GM23338 (cell line): ENCODE data around the gene IDE. TPM values are rescaled to one million over a fixed set of nuclear protein-coding genes. Genes with fewer than 3 reads are reported as not detected.

Experiments used
- ATAC-seq: fragments of 200-7000 bp; cut with Tn5 transposase; 3 replicates; pipeline ENCODE4 v1.9.1; 2020
- DNase-seq: peaks from one replicate; pipeline ENCODE4 v3.0.0-alpha.2; 2015; ENCODE audit warnings: low spot score
- H2AFZ ChIP-seq: fragments of 200-600 bp; sonication (generic); 2 replicates; pipeline ENCODE4 v1.8.0; 2016; ENCODE audit warnings: antibody characterized with exemption, mild to moderate bottlenecking, moderate library complexity
- H3F3A ChIP-seq: fragments of 200-600 bp; sonication (generic); replicated peaks from 2 replicates; pipeline ENCODE4 v1.8.0; 2017; ENCODE audit warnings: antibody characterized with exemption, mixed run types, low read depth
- H3K27ac ChIP-seq: fragments of 200-600 bp; sonication (generic); 2 replicates; pipeline ENCODE4 v1.6.1; 2016; ENCODE audit warnings: low read depth
- H3K27me3 ChIP-seq: fragments of 200-600 bp; sonication (generic); 2 replicates; pipeline ENCODE4 v1.8.0; 2016; ENCODE audit warnings: mild to moderate bottlenecking, mixed run types, moderate library complexity; ENCODE audit not compliant: insufficient read depth
- H3K36me3 ChIP-seq: fragments of 200-600 bp; sonication (generic); 2 replicates; pipeline ENCODE4 v1.8.0; 2016; ENCODE audit warnings: mild to moderate bottlenecking; ENCODE audit not compliant: insufficient read depth
- H3K4me1 ChIP-seq: fragments of 200-600 bp; sonication (generic); 2 replicates; pipeline ENCODE4 v1.8.0; 2016; ENCODE audit warnings: mild to moderate bottlenecking, moderate library complexity; ENCODE audit not compliant: insufficient read depth
- H3K4me2 ChIP-seq: fragments of 200-600 bp; sonication (generic); 2 replicates; pipeline ENCODE4 v1.7.1; 2017; ENCODE audit warnings: mixed run types
- H3K4me3 ChIP-seq: fragments of 200-600 bp; sonication (generic); 2 replicates; pipeline ENCODE4 v1.6.1; 2016; ENCODE audit warnings: mixed run types
- H3K79me2 ChIP-seq: fragments of 200-600 bp; sonication (generic); replicated peaks from 2 replicates; pipeline ENCODE4 v1.8.0; 2017; ENCODE audit warnings: mild to moderate bottlenecking; ENCODE audit not compliant: insufficient read depth
- H3K9me2 ChIP-seq: fragments of 200-600 bp; sonication (generic); 2 replicates; pipeline ENCODE4 v1.8.0; 2017; ENCODE audit not compliant: insufficient read depth
- H4K20me1 ChIP-seq: fragments of 200-600 bp; sonication (generic); replicated peaks from 2 replicates; pipeline ENCODE4 v1.8.0; 2017; ENCODE audit warnings: mild to moderate bottlenecking; ENCODE audit not compliant: insufficient read depth
- H3K27ac Mint-ChIP-seq: 2 replicates; pipeline ENCODE4 v1.8.0; 2020; ENCODE audit warnings: inconsistent platforms, mild to moderate bottlenecking, moderate library complexity, mixed read lengths
- H3K27me3 Mint-ChIP-seq: 3 replicates; pipeline ENCODE4 v1.8.0; 2022; ENCODE audit warnings: low read depth, mild to moderate bottlenecking, moderate library complexity, mixed read lengths, inconsistent platforms; ENCODE audit not compliant: insufficient read depth, poor library complexity
- H3K36me3 Mint-ChIP-seq: 3 replicates; pipeline ENCODE4 v1.8.0; 2021; ENCODE audit warnings: low read depth, mild to moderate bottlenecking, inconsistent platforms, moderate library complexity, mixed read lengths
- H3K4me1 Mint-ChIP-seq: 3 replicates; pipeline ENCODE4 v1.8.0; 2020; ENCODE audit warnings: mild to moderate bottlenecking, inconsistent platforms, mixed read lengths
- H3K4me3 Mint-ChIP-seq: 3 replicates; pipeline ENCODE4 v1.8.0; 2021; ENCODE audit warnings: moderate library complexity, mild to moderate bottlenecking, inconsistent platforms, mixed read lengths
- H3K9me3 Mint-ChIP-seq: 3 replicates; pipeline ENCODE4 v1.8.0; 2020; ENCODE audit warnings: moderate library complexity, mild to moderate bottlenecking, inconsistent platforms, mixed read lengths
- EZH2 ChIP-seq: fragments of 200-600 bp; sonication (generic); IDR thresholded peaks from one replicate; pipeline ENCODE4 v1.8.0; 2017; ENCODE audit warnings: antibody characterized with exemption, mild to moderate bottlenecking, low read depth; ENCODE audit not compliant: unreplicated experiment
- JUNB ChIP-seq: IDR thresholded peaks from one replicate; pipeline ENCODE4 v1.6.1; 2016; ENCODE audit warnings: antibody characterized with exemption; ENCODE audit not compliant: unreplicated experiment
- NANOG ChIP-seq: IDR thresholded peaks from 2 replicates; pipeline ENCODE4 v1.6.1; 2016; ENCODE audit warnings: antibody characterized with exemption, borderline replicate concordance
- POLR2AphosphoS5 ChIP-seq: IDR thresholded peaks from 2 replicates; pipeline ENCODE4 v1.6.1; 2016; ENCODE audit warnings: antibody characterized with exemption, low read depth
- STAT1 ChIP-seq: IDR thresholded peaks from one replicate; pipeline ENCODE4 v1.6.1; 2016; ENCODE audit warnings: antibody characterized with exemption; ENCODE audit not compliant: unreplicated experiment
- polyA plus RNA-seq: library from polyadenylated mRNA; unstranded; fragments of >200 nt; fragmentation: Nextera tagmentation; extraction: Ambion mirVana; gene quantifications from 2 replicates; pipeline ENCODE4 v1.2.1, GENCODE V29; 2016
- total RNA-seq: library from RNA; depleted of rRNA; stranded (reverse); fragments of >200 nt; shearing (Covaris generic); gene quantifications from 2 replicates; pipeline ENCODE4 v1.2.3, GENCODE V29; 2014
- TF ChIP-seq, protein P1 (sequence below): IDR thresholded peaks from 2 replicates; pipeline ENCODE4 v1.6.1; 2016; ENCODE audit warnings: antibody characterized with exemption
- TF ChIP-seq, protein P2 (sequence below): fragments of 250-450 bp; sonication (Bioruptor Pico); IDR thresholded peaks from 2 replicates; pipeline ENCODE4 v1.5.0; 2020; ENCODE audit warnings: mild to moderate bottlenecking, moderate library complexity
- TF ChIP-seq, protein P3 (sequence below): IDR thresholded peaks from one replicate; pipeline ENCODE4 v1.6.1; 2018; ENCODE audit warnings: antibody characterized with exemption; ENCODE audit not compliant: unreplicated experiment

Gene IDE
- total and polyA plus RNA-seq, 2 experiments from 2014 or later, result 12.9 to 36.3 TPM

DNA sequence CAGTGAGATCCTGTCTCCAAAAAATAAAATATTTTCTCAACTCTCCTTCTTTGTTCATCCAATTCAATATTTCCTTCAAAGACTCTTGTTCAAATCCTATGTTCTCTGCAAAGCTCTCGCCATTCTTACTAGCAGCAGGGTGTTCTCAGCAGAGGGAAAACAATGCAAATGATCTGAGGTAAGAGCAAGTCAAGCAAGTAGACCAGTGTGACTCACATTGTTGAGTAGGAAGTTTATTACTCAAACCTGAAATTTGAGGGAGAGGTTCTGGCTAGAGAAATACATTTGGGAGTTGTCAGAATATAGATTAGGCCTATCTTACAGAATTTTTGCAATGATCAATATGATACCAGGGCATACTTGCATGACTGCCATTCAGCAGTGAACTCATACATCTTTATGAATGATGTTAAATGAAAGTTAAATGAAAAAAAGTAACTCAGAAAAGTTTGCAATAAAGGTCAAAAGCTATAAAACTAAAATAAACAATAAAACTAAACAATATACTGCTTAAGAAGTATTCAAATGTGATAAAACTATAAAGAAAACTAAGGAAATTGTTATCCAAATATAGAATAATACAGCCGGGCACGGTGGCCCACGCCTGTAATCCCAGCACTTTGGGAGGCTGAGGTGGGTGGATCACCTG, 5.8 kb downstream of the IDE start:
- Histone ChIP-seq H2AFZ (no peak overlapping the region), H3K4me1 (peaks cover 17% of the 10 kb centered on the region), H4K20me1 (peaks cover 29% of the 10 kb centered on the region), H3K79me2 (peaks cover 98% of the 10 kb centered on the region), H3K36me3 (no peaks in the 10 kb centered on the region), H3K4me3 (no peak overlapping the region), H3K27me3 (peaks cover 7% of the 10 kb centered on the region), H3K4me2 (no peak overlapping the region), H3K27ac (no peak overlapping the region), H3K9me2 (no peaks in the 10 kb centered on the region), H3F3A (peaks cover under 1% of the 10 kb centered on the region; the same call in 1 of the 2 replicates)
- DNase-seq, result peak; percentile 9
- ATAC-seq, result peak; percentile 47
- Mint-ChIP-seq H3K9me3 (no peaks in the 10 kb centered on the region), H3K4me1 (peaks cover 25% of the 10 kb centered on the region), H3K27ac (no peak overlapping the region), H3K27me3 (peaks cover 2% of the 10 kb centered on the region), H3K36me3 (peaks cover 29% of the 10 kb centered on the region), H3K4me3 (no peak overlapping the region)
- TF ChIP-seq, protein P1, sequence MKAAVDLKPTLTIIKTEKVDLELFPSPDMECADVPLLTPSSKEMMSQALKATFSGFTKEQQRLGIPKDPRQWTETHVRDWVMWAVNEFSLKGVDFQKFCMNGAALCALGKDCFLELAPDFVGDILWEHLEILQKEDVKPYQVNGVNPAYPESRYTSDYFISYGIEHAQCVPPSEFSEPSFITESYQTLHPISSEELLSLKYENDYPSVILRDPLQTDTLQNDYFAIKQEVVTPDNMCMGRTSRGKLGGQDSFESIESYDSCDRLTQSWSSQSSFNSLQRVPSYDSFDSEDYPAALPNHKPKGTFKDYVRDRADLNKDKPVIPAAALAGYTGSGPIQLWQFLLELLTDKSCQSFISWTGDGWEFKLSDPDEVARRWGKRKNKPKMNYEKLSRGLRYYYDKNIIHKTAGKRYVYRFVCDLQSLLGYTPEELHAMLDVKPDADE, result no peak
- no peak for TF ChIP-seq JUNB
- TF ChIP-seq, protein P2, sequence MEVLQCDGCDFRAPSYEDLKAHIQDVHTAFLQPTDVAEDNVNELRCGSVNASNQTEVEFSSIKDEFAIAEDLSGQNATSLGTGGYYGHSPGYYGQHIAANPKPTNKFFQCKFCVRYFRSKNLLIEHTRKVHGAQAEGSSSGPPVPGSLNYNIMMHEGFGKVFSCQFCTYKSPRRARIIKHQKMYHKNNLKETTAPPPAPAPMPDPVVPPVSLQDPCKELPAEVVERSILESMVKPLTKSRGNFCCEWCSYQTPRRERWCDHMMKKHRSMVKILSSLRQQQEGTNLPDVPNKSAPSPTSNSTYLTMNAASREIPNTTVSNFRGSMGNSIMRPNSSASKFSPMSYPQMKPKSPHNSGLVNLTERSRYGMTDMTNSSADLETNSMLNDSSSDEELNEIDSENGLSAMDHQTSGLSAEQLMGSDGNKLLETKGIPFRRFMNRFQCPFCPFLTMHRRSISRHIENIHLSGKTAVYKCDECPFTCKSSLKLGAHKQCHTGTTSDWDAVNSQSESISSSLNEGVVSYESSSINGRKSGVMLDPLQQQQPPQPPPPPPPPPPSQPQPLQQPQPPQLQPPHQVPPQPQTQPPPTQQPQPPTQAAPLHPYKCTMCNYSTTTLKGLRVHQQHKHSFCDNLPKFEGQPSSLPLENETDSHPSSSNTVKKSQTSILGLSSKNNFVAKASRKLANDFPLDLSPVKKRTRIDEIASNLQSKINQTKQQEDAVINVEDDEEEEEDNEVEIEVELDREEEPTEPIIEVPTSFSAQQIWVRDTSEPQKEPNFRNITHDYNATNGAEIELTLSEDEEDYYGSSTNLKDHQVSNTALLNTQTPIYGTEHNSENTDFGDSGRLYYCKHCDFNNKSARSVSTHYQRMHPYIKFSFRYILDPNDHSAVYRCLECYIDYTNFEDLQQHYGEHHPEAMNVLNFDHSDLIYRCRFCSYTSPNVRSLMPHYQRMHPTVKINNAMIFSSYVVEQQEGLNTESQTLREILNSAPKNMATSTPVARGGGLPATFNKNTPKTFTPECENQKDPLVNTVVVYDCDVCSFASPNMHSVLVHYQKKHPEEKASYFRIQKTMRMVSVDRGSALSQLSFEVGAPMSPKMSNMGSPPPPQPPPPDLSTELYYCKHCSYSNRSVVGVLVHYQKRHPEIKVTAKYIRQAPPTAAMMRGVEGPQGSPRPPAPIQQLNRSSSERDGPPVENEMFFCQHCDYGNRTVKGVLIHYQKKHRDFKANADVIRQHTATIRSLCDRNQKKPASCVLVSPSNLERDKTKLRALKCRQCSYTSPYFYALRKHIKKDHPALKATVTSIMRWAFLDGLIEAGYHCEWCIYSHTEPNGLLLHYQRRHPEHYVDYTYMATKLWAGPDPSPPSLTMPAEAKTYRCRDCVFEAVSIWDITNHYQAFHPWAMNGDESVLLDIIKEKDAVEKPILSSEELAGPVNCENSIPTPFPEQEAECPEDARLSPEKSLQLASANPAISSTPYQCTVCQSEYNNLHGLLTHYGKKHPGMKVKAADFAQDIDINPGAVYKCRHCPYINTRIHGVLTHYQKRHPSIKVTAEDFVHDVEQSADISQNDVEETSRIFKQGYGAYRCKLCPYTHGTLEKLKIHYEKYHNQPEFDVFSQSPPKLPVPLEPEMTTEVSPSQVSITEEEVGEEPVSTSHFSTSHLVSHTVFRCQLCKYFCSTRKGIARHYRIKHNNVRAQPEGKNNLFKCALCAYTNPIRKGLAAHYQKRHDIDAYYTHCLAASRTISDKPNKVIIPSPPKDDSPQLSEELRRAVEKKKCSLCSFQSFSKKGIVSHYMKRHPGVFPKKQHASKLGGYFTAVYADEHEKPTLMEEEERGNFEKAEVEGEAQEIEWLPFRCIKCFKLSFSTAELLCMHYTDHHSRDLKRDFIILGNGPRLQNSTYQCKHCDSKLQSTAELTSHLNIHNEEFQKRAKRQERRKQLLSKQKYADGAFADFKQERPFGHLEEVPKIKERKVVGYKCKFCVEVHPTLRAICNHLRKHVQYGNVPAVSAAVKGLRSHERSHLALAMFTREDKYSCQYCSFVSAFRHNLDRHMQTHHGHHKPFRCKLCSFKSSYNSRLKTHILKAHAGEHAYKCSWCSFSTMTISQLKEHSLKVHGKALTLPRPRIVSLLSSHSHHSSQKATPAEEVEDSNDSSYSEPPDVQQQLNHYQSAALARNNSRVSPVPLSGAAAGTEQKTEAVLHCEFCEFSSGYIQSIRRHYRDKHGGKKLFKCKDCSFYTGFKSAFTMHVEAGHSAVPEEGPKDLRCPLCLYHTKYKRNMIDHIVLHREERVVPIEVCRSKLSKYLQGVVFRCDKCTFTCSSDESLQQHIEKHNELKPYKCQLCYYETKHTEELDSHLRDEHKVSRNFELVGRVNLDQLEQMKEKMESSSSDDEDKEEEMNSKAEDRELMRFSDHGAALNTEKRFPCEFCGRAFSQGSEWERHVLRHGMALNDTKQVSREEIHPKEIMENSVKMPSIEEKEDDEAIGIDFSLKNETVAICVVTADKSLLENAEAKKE (CRISPR knock-in tag), result no peak
- TF ChIP-seq STAT1, result no peak
- TF ChIP-seq, protein P3, sequence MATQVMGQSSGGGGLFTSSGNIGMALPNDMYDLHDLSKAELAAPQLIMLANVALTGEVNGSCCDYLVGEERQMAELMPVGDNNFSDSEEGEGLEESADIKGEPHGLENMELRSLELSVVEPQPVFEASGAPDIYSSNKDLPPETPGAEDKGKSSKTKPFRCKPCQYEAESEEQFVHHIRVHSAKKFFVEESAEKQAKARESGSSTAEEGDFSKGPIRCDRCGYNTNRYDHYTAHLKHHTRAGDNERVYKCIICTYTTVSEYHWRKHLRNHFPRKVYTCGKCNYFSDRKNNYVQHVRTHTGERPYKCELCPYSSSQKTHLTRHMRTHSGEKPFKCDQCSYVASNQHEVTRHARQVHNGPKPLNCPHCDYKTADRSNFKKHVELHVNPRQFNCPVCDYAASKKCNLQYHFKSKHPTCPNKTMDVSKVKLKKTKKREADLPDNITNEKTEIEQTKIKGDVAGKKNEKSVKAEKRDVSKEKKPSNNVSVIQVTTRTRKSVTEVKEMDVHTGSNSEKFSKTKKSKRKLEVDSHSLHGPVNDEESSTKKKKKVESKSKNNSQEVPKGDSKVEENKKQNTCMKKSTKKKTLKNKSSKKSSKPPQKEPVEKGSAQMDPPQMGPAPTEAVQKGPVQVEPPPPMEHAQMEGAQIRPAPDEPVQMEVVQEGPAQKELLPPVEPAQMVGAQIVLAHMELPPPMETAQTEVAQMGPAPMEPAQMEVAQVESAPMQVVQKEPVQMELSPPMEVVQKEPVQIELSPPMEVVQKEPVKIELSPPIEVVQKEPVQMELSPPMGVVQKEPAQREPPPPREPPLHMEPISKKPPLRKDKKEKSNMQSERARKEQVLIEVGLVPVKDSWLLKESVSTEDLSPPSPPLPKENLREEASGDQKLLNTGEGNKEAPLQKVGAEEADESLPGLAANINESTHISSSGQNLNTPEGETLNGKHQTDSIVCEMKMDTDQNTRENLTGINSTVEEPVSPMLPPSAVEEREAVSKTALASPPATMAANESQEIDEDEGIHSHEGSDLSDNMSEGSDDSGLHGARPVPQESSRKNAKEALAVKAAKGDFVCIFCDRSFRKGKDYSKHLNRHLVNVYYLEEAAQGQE, result no peak
- no peak for TF ChIP-seq POLR2AphosphoS5
- no peak for TF ChIP-seq EZH2
- no peak for TF ChIP-seq NANOG
